GM12878 (cell line): ENCODE measurements around the gene ANKRD33. TPM values are rescaled to one million over a fixed set of nuclear protein-coding genes. Genes with fewer than 3 reads are reported as not detected.
A peak's percentile ranks its signal among the peaks of the same experiment; 100 is the strongest.

ENCODE experiments used
- ATAC-seq: fragments of 200-7000 bp; cut with Tn5 transposase; 3 replicates; pipeline ENCODE4 v1.9.1; 2020; ENCODE audit warnings: mild to moderate bottlenecking, moderate library complexity
- BruUV-seq: library from RNA; stranded (reverse); fragments of 400-500 nt; replicated peaks from 2 replicates; lab custom pipeline; 2021; lab: Mats Ljungman, UMichigan
- CTCF ChIA-PET: fragments of 300-600 bp; sonication (Branson Sonifier 250); formaldehyde crosslinking; extraction: SDS; loops from one replicate; lab custom pipeline; 2021; ENCODE audit warnings: inconsistent platforms; lab: Yijun Ruan, JAX
- POLR2A ChIA-PET: fragments of 350-600 bp; formaldehyde crosslinking; extraction: SDS; loops from one replicate; lab custom pipeline; 2021; ENCODE audit warnings: inconsistent platforms; lab: Charles Lee
- RAD21 ChIA-PET: fragments of 300-600 bp; sonication (Branson Sonifier 250); formaldehyde crosslinking; loops from one replicate; lab custom pipeline; 2023; ENCODE audit warnings: antibody characterized with exemption; ENCODE audit not compliant: unreplicated experiment; lab: Charles Lee
- SMC1A ChIA-PET: fragments of 300-600 bp; sonication (Branson Sonifier 250); formaldehyde crosslinking; loops from one replicate; lab custom pipeline; 2023; ENCODE audit not compliant: unreplicated experiment, uncharacterized antibody; lab: Charles Lee
- DNase-seq: peaks from one replicate; pipeline ENCODE4 v3.0.0-alpha.2; 2011; ENCODE audit warnings: low read depth, low spot score
- FAIRE-seq: peaks from 3 replicates; lab custom pipeline; 2011; peaks lifted over from hg19 to GRCh38; lab: Jason Lieb, UNC
- H2AFZ ChIP-seq: 2 replicates; pipeline ENCODE4 v1.6.0; 2011; ENCODE audit warnings: low read depth, low read length, control low read depth; ENCODE audit not compliant: control insufficient read depth
- H3K27ac ChIP-seq: 2 replicates; pipeline ENCODE4 v1.5.1; 2011; ENCODE audit warnings: control low read depth; ENCODE audit not compliant: control insufficient read depth, insufficient read depth
- H3K27me3 ChIP-seq, 2 experiments: replicated peaks in 1 of 2; 2 replicates each; pipeline versions ENCODE4 v1.6.0 to v1.6.1; 2011; ENCODE audit warnings: low read length in 1 of 2; ENCODE audit not compliant: control insufficient read depth in 2 of 2, insufficient read depth in 2 of 2
- H3K36me3 ChIP-seq, 2 experiments: 2 replicates each; pipeline ENCODE4 v1.5.1; 2011; ENCODE audit warnings: low read length in 1 of 2; ENCODE audit not compliant: control insufficient read depth in 2 of 2, insufficient read depth in 2 of 2
- H3K4me1 ChIP-seq: 2 replicates; pipeline ENCODE4 v1.6.1; 2011; ENCODE audit warnings: mild to moderate bottlenecking, low read length, moderate library complexity, mixed read lengths; ENCODE audit not compliant: control insufficient read depth, insufficient read depth
- H3K4me2 ChIP-seq: 2 replicates; pipeline ENCODE4 v1.6.0; 2011; ENCODE audit warnings: control low read depth; ENCODE audit not compliant: control insufficient read depth, insufficient read depth
- H3K4me3 ChIP-seq: fragments of 200-600 bp; sonication (generic); 2 replicates; pipeline ENCODE4 v1.5.1; 2016
- H3K79me2 ChIP-seq: 2 replicates; pipeline ENCODE4 v1.6.0; 2011; ENCODE audit warnings: low read length; ENCODE audit not compliant: control insufficient read depth, insufficient read depth
- H3K9ac ChIP-seq: 2 replicates; pipeline ENCODE4 v1.8.0; 2011; ENCODE audit warnings: low read length, control low read depth, mixed read lengths; ENCODE audit not compliant: control insufficient read depth, insufficient read depth
- H3K9me3 ChIP-seq: replicated peaks from 3 replicates; pipeline ENCODE4 v1.5.1; 2011; ENCODE audit warnings: mild to moderate bottlenecking, low read length; ENCODE audit not compliant: control insufficient read depth, insufficient read depth
- H4K20me1 ChIP-seq: 2 replicates; pipeline ENCODE4 v1.6.0; 2011; ENCODE audit not compliant: control insufficient read depth, insufficient read depth
- BMI1 ChIP-seq: fragments of 450-650 bp; IDR thresholded peaks from 2 replicates; pipeline ENCODE4 v1.6.1; 2016; ENCODE audit warnings: mild to moderate bottlenecking, moderate library complexity, borderline replicate concordance
- CBX5 ChIP-seq: sonication (generic); IDR thresholded peaks from 2 replicates; pipeline ENCODE4 v1.6.1; 2016; ENCODE audit warnings: low read depth, moderate library complexity, mild to moderate bottlenecking, inconsistent platforms
- E2F8 ChIP-seq: fragments of 450-650 bp; IDR thresholded peaks from 2 replicates; pipeline ENCODE4 v1.6.1; 2018; ENCODE audit warnings: mild to moderate bottlenecking, low read depth, moderate library complexity; ENCODE audit not compliant: partially characterized antibody
- ELK1 ChIP-seq: IDR thresholded peaks from 2 replicates; pipeline ENCODE4 v1.6.1; 2012; ENCODE audit warnings: low read depth, low read length, improper control_type of control experiment
- NKRF ChIP-seq: fragments of 450-650 bp; conservative IDR thresholded peaks from 2 replicates; pipeline ENCODE4 v1.6.1; 2017; ENCODE audit warnings: mild to moderate bottlenecking, moderate library complexity
- PBX3 ChIP-seq: IDR thresholded peaks from 2 replicates; pipeline ENCODE4 v1.6.1; 2011; ENCODE audit warnings: mild to moderate bottlenecking, low read depth, low read length, moderate library complexity; ENCODE audit not compliant: insufficient replicate concordance
- TAF1 ChIP-seq: IDR thresholded peaks from 2 replicates; pipeline ENCODE4 v1.6.1; 2011; ENCODE audit warnings: mild to moderate bottlenecking, low read depth, low read length, borderline replicate concordance
- ZBTB11 ChIP-seq: fragments of 450-650 bp; formaldehyde crosslinking; IDR thresholded peaks from 2 replicates; pipeline ENCODE4 v1.5.0; 2022; ENCODE audit warnings: mild to moderate bottlenecking, missing genetic modification characterization
- ZNF384 ChIP-seq: IDR thresholded peaks from 2 replicates; pipeline ENCODE4 v1.6.1; 2012; ENCODE audit warnings: low read depth, mild to moderate bottlenecking, low read length, improper control_type of control experiment, borderline replicate concordance
- WGBS: methylation state at CpG from one replicate; pipeline ENCODE4 v1.1.6; 2016; ENCODE audit warnings: low lambda C conversion rate; ENCODE audit not compliant: insufficient replicate concordance, insufficient coverage; ENCODE audit errors: missing lambda C conversion rate; 5-methylcytosine and 5-hydroxymethylcytosine counted together
- in situ Hi-C: fragments of 300-500 bp; cut with MboI; formaldehyde crosslinking; loops from 9 replicates; pipeline ENCODE4 v1.14.3; 2018; ENCODE audit warnings: mixed read lengths
- intact Hi-C: fragments of 100-400 bp; cut with micrococcal nuclease; formaldehyde crosslinking; loops from one replicate; pipeline ENCODE4 v1.14.2; 2022; ENCODE audit not compliant: unreplicated experiment
- polyA plus RNA-seq, 11 experiments: library from polyadenylated mRNA; depleted of rRNA in 4 of 11; unstranded in 6 of 11; stranded (reverse) in 5 of 11; fragments of >200 nt; fragmentation: Nextera tagmentation in 4 of 11; fragmentation: Illumina TruSeq in 1 of 11; extraction: Ambion mirVana in 4 of 11; extraction: Trizol in 1 of 11; gene quantifications; 1 replicate in 1 of 11; 2 replicates in 10 of 11; pipeline versions ENCODE4 v1.2.1 to v1.2.3, GENCODE V29; 2011 to 2016; ENCODE audit warnings: inconsistent platforms in 2 of 11, missing spikeins in 2 of 11, low read depth in 1 of 11
- total RNA-seq, 4 experiments: library from RNA; depleted of rRNA in 3 of 4; stranded (reverse); fragments of >200 nt in 3 of 4; fragmentation: Illumina TruSeq in 1 of 4; extraction: Trizol in 1 of 4; gene quantifications; 2 replicates each; pipeline versions ENCODE4 v1.2.1 to v1.2.3, GENCODE V29; 2013 to 2021

Gene ANKRD33
- total and polyA plus RNA-seq, 10 of the 15 experiments (the other 5 are each of a cell fraction or from before 2014, with no cell fraction given), result not detected

GRCh38 chr12:51911788-51912711 lies 24.1 kb downstream of the ANKRD33 start:
- CTCF ChIA-PET, result interaction anchor here (1.7 to 2.7 kb wide), 2 partner anchors 10 to 113 kb away, joined by 3 to 9 read pairs; no protein-coding TSS in a partner anchor
- BruUV-seq, result no TSS peak
- FAIRE-seq (no peak), DNase-seq (no peak), ATAC-seq (peak; percentile 15; the same call in 2 of the 3 replicates)
- 41% methylated on average over 8 of the region's 8 CpGs for WGBS
- Histone ChIP-seq H3K9ac (no peak overlapping the region), H3K4me1 (peaks cover 14% of the 10 kb centered on the region), H3K9me3 (no peaks in the 10 kb centered on the region), H3K4me3 (no peak overlapping the region), H2AFZ (no peak overlapping the region), H3K27ac (no peak overlapping the region), H3K79me2 (no peaks in the 10 kb centered on the region), H3K36me3 (no peaks in the 10 kb centered on the region), H3K4me2 (no peak overlapping the region), H3K27me3 (peaks cover 9 to 12% of the 10 kb centered on the region in 2 experiments), H4K20me1 (no peaks in the 10 kb centered on the region)
- POLR2A ChIA-PET, result interaction anchor here (0.9 to 1.0 kb wide), 2 partner anchors 11 to 42 kb away, joined by 3 to 4 read pairs; no protein-coding TSS in a partner anchor
- SMC1A ChIA-PET, result interaction anchor here (0.8 to 0.9 kb wide), 2 partner anchors 11 to 69 kb away, joined by 3 read pairs; no protein-coding TSS in a partner anchor
- RAD21 ChIA-PET, result no interaction called here
- in situ Hi-C loops (no loop called here), intact Hi-C loops (no loop called here)
- TF ChIP-seq ZBTB11, result no peak
- no peak for TF ChIP-seq CBX5
- TF ChIP-seq ELK1, result no peak
- TF ChIP-seq ZNF384, result no peak
- TF ChIP-seq BMI1, result no peak
- no peak for TF ChIP-seq TAF1
- TF ChIP-seq E2F8, result no peak
- no peak for TF ChIP-seq PBX3
- TF ChIP-seq NKRF, result no peak
